HL-60 (cell line): Measurements from ENCODE around the gene EEF1AKMT1.

ENCODE experiments used
- CTCF ChIP-seq: IDR thresholded peaks from one replicate; pipeline ENCODE4 v1.5.1; 2011; ENCODE audit warnings: low read length, control low read depth, inconsistent platforms; ENCODE audit not compliant: insufficient read depth
- TF ChIP-seq, protein P1 (sequence below): IDR thresholded peaks from 2 replicates; pipeline ENCODE4 v1.6.1; 2012; ENCODE audit warnings: low read depth; ENCODE audit not compliant: insufficient replicate concordance

- TF ChIP-seq CTCF: no peak
- TF ChIP-seq, protein P1, sequence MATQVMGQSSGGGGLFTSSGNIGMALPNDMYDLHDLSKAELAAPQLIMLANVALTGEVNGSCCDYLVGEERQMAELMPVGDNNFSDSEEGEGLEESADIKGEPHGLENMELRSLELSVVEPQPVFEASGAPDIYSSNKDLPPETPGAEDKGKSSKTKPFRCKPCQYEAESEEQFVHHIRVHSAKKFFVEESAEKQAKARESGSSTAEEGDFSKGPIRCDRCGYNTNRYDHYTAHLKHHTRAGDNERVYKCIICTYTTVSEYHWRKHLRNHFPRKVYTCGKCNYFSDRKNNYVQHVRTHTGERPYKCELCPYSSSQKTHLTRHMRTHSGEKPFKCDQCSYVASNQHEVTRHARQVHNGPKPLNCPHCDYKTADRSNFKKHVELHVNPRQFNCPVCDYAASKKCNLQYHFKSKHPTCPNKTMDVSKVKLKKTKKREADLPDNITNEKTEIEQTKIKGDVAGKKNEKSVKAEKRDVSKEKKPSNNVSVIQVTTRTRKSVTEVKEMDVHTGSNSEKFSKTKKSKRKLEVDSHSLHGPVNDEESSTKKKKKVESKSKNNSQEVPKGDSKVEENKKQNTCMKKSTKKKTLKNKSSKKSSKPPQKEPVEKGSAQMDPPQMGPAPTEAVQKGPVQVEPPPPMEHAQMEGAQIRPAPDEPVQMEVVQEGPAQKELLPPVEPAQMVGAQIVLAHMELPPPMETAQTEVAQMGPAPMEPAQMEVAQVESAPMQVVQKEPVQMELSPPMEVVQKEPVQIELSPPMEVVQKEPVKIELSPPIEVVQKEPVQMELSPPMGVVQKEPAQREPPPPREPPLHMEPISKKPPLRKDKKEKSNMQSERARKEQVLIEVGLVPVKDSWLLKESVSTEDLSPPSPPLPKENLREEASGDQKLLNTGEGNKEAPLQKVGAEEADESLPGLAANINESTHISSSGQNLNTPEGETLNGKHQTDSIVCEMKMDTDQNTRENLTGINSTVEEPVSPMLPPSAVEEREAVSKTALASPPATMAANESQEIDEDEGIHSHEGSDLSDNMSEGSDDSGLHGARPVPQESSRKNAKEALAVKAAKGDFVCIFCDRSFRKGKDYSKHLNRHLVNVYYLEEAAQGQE: no peak
Measured at GRCh38 chr13:20689291-20689690, 84.5 kb downstream of the EEF1AKMT1 start.
